ENCODE measurements around the gene MSRB2.
"Not testable (repeated sequence)": the region's sequence is repeated elsewhere in the genome, so short reads cannot be mapped to it uniquely, and the experiment has no call there.

The MSRB2 gene

GRCh38 chr10:23070092-23070912, 25.1 kb upstream of the MSRB2 start:
- not testable (repeated sequence) for DNase-seq (ENCODE audit: low read depth in 2 of 2)

GRCh38 chr10:23070913-23071218, 24.5 kb upstream of the MSRB2 start:
- no peak for DNase-seq (ENCODE audit: low read depth in 2 of 2)

- DNase-seq (ENCODE audit: low read depth in 2 of 2), result not testable (repeated sequence)
Measured at GRCh38 chr10:23072593-23072992, 22.8 kb upstream of the MSRB2 start.

GRCh38 chr10:23073527-23073926, 21.9 kb upstream of the MSRB2 start:
- DNase-seq (ENCODE audit: low read depth in 2 of 2), result no peak

GRCh38 chr10:23075672-23076071, 19.7 kb upstream of the MSRB2 start:
- no peak for DNase-seq (ENCODE audit: low read depth in 2 of 2)

GRCh38 chr10:23078114-23078513, 17.3 kb upstream of the MSRB2 start:
- no peak for DNase-seq (ENCODE audit: low read depth in 2 of 2)

GRCh38 chr10:23079700-23080099, 15.7 kb upstream of the MSRB2 start:
- DNase-seq (ENCODE audit: low read depth in 2 of 2), result no peak

GRCh38 chr10:23080262-23080661, 15.1 kb upstream of the MSRB2 start:
- no peak for DNase-seq (ENCODE audit: low read depth in 2 of 2)

- DNase-seq (ENCODE audit: low read depth in 2 of 2), result no peak
Measured at GRCh38 chr10:23081221-23081750, 14.1 kb upstream of the MSRB2 start.

- DNase-seq (ENCODE audit: low read depth in 2 of 2), result no peak
Measured at GRCh38 chr10:23081891-23082290, 13.5 kb upstream of the MSRB2 start.

GRCh38 chr10:23088609-23089008, 6.8 kb upstream of the MSRB2 start:
- DNase-seq (ENCODE audit: low read depth in 2 of 2), result no peak

- no peak for DNase-seq (ENCODE audit: low read depth in 2 of 2)
Measured at GRCh38 chr10:23094786-23095403, 484 bp upstream of the MSRB2 start.

- peak in 1 of 2 donors; percentile 11 for DNase-seq (ENCODE audit: low read depth in 2 of 2)
Measured at GRCh38 chr10:23095966-23096801, 805 bp downstream of the MSRB2 start.

- no peak for DNase-seq (ENCODE audit: low read depth in 2 of 2)
Measured at GRCh38 chr10:23096802-23097549, 1.6 kb downstream of the MSRB2 start.

- DNase-seq (ENCODE audit: low read depth in 2 of 2), result no peak
Measured at GRCh38 chr10:23099079-23099478, 3.7 kb downstream of the MSRB2 start.

- no peak for DNase-seq (ENCODE audit: low read depth in 2 of 2)
Measured at GRCh38 chr10:23099816-23100215, 4.4 kb downstream of the MSRB2 start.

GRCh38 chr10:23100331-23101030, 5.1 kb downstream of the MSRB2 start:
- DNase-seq (ENCODE audit: low read depth in 2 of 2), result no peak

GRCh38 chr10:23106331-23107072, 11.1 kb downstream of the MSRB2 start:
- DNase-seq (ENCODE audit: low read depth in 2 of 2), result no peak

GRCh38 chr10:23110722-23111516, 15.5 kb downstream of the MSRB2 start:
- no peak for DNase-seq (ENCODE audit: low read depth in 2 of 2)
